K562 (cell line): ENCODE data around the gene DVL2. TPM values are rescaled to one million over a fixed set of nuclear protein-coding genes. Genes with fewer than 3 reads are reported as not detected.

ENCODE experiments used
- CCAR2 ChIP-seq: fragments of 200-400 bp; formaldehyde crosslinking; IDR thresholded peaks from 2 replicates; pipeline ENCODE4 v1.6.1; 2017; ENCODE audit warnings: mild to moderate bottlenecking, low read depth, low read length
- FOXJ3 ChIP-seq: sonication (generic); formaldehyde crosslinking; IDR thresholded peaks from 2 replicates; pipeline ENCODE4 v1.4.0; 2020; ENCODE audit warnings: mild to moderate bottlenecking, missing genetic modification reagents
- FOXK2 ChIP-seq, 2 experiments: fragments of 450-650 bp; IDR thresholded peaks in 1 of 2; conservative IDR thresholded peaks in 1 of 2; 2 replicates each; pipeline ENCODE4 v1.6.1; 2016; ENCODE audit warnings: low read depth in 2 of 2, mild to moderate bottlenecking in 1 of 2
- MYBL2 ChIP-seq, 2 experiments: fragments of 450-650 bp in 1 of 2; sonication (generic) in 1 of 2; formaldehyde crosslinking in 1 of 2; IDR thresholded peaks; 2 replicates each; pipeline versions ENCODE4 v1.6.1 to v1.8.1; 2017 to 2022; ENCODE audit warnings: borderline replicate concordance in 1 of 2, inconsistent platforms in 1 of 2, low read depth in 1 of 2, mild to moderate bottlenecking in 1 of 2, missing genetic modification reagents in 1 of 2, moderate library complexity in 1 of 2
- polyA plus RNA-seq, 8 experiments: library from polyadenylated mRNA; depleted of rRNA in 4 of 8; stranded (reverse) in 5 of 8; unstranded in 3 of 8; fragments of >200 nt; fragmentation: Nextera tagmentation in 2 of 8; fragmentation: Illumina TruSeq in 1 of 8; extraction: Ambion mirVana in 2 of 8; extraction: Trizol in 1 of 8; gene quantifications; 2 replicates each; pipeline versions ENCODE4 v1.2.1 to v1.2.3, GENCODE V29; 2011 to 2014; ENCODE audit warnings: inconsistent platforms in 1 of 8, missing spikeins in 1 of 8
- total RNA-seq, 7 experiments: library from RNA; depleted of rRNA in 6 of 7; stranded (reverse); fragments of >200 nt in 6 of 7; fragmentation: Illumina TruSeq in 2 of 7; extraction: Trizol in 2 of 7; gene quantifications; 2 replicates each; pipeline versions ENCODE4 v1.2.1 to v1.2.3, GENCODE V29; 2011 to 2021; ENCODE audit warnings: low replicate concordance in 1 of 7
- TF ChIP-seq, protein P1 (sequence below): fragments of 250-450 bp; sonication (Bioruptor Pico); IDR thresholded peaks from 2 replicates; pipeline ENCODE4 v1.4.0; 2020; ENCODE audit warnings: mild to moderate bottlenecking
- TF ChIP-seq, protein P2 (sequence below), 2 experiments: IDR thresholded peaks; 2 replicates each; pipeline ENCODE4 v1.6.1; 2011; ENCODE audit warnings: borderline replicate concordance in 1 of 2, control low read depth in 1 of 2, low read depth in 1 of 2, low read length in 1 of 2, mild to moderate bottlenecking in 1 of 2, mixed read lengths in 1 of 2, moderate library complexity in 1 of 2; ENCODE audit not compliant: insufficient read depth in 1 of 2, insufficient read length in 1 of 2, poor library complexity in 1 of 2, severe bottlenecking in 1 of 2; ENCODE audit errors: extremely low read depth in 1 of 2
- TF ChIP-seq, protein P3 (sequence below), 2 experiments: fragments of 450-650 bp; formaldehyde crosslinking in 1 of 2; IDR thresholded peaks; 2 replicates each; pipeline versions ENCODE4 v1.4.0 to v1.6.1; 2014 to 2020; ENCODE audit warnings: mild to moderate bottlenecking in 2 of 2, borderline replicate concordance in 1 of 2, low read depth in 1 of 2
- TF ChIP-seq, protein P4 (sequence below): sonication (generic); formaldehyde crosslinking; IDR thresholded peaks from 2 replicates; pipeline ENCODE4 v1.5.0; 2020; ENCODE audit warnings: missing genetic modification reagents

DVL2 gene
- total and polyA plus RNA-seq, 9 of the 15 experiments (the other 6 are each of a cell fraction or from before 2014, with no cell fraction given) = 1.3 to 49.5 (median 24.3) TPM

DNA sequence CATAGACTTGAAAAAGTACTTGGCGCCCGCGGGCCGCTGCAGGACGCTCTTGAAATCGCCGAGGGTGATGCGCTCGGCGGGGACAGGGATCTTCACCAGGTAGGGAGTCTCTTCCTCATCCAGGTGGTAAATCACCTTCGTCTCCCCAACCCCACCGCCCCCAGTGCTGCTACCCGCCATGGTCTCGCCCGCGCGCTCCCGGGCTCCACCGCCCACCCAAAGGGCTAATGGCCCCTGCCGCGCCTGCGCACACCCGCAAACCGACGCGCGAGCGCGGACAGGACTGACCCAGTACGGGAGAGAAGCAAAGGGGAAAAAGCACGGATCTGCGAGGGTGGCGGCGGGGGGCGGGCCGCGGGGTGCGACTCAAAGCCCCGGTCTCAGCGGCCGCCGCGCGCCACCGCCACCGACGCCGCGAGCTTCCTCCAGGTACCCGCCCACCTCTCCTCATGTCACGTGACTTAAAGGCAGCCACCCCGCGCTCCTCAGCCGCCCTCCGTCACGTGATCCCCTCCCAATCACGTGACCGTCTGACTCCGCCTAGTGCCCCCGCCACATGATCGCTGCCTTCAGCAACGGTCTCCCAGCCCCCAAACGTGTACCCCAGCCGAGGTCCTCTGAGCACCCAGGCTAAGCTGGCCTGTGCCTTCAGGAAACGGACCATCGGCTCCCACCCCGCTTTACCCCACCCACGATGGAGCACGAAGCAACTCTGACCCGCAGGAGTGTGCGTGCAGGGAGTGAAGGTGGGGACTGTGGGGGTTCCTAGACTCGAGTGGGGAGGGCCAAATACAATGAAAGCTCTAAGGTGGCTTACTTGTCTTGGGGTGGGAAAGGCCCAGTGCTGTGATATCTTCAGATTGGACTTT is at the start of gene DVL2 (continued):
- TF ChIP-seq, protein P1, sequence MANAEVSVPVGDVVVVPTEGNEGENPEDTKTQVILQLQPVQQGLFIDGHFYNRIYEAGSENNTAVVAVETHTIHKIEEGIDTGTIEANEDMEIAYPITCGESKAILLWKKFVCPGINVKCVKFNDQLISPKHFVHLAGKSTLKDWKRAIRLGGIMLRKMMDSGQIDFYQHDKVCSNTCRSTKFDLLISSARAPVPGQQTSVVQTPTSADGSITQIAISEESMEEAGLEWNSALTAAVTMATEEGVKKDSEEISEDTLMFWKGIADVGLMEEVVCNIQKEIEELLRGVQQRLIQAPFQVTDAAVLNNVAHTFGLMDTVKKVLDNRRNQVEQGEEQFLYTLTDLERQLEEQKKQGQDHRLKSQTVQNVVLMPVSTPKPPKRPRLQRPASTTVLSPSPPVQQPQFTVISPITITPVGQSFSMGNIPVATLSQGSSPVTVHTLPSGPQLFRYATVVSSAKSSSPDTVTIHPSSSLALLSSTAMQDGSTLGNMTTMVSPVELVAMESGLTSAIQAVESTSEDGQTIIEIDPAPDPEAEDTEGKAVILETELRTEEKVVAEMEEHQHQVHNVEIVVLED (CRISPR knock-in tag) = peak; percentile 44; the same call in 1 of the 2 replicates
- TF ChIP-seq CCAR2 (no peak), FOXK2 (conservative IDR thresholded peaks at IDR 0.05 in 1 of 2, IDR thresholded peaks at IDR 0.05 in 1 of 2; ENCODE audit: low read depth in 2 of 2) (peak in 1 of 2 experiments; percentile 91; a peak in 2 of 4 replicates), MYBL2 (IDR thresholded peaks at IDR 0.05; ENCODE audit: low read depth) (no peak), MYBL2 (CRISPR knock-in tag; IDR thresholded peaks at IDR 0.05; ENCODE audit: borderline replicate concordance) (no peak), FOXJ3 (CRISPR knock-in tag) (no peak)
- TF ChIP-seq, protein P2, sequence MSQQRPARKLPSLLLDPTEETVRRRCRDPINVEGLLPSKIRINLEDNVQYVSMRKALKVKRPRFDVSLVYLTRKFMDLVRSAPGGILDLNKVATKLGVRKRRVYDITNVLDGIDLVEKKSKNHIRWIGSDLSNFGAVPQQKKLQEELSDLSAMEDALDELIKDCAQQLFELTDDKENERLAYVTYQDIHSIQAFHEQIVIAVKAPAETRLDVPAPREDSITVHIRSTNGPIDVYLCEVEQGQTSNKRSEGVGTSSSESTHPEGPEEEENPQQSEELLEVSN (IDR thresholded peaks at IDR 0.05; ENCODE audit: borderline replicate concordance in 1 of 2, extremely low read depth in 1 of 2, insufficient read depth in 1 of 2, insufficient read length in 1 of 2, low read depth in 1 of 2, low read length in 1 of 2, poor library complexity in 1 of 2, severe bottlenecking in 1 of 2) = peak; percentile 64 to 89
- TF ChIP-seq, protein P3, sequence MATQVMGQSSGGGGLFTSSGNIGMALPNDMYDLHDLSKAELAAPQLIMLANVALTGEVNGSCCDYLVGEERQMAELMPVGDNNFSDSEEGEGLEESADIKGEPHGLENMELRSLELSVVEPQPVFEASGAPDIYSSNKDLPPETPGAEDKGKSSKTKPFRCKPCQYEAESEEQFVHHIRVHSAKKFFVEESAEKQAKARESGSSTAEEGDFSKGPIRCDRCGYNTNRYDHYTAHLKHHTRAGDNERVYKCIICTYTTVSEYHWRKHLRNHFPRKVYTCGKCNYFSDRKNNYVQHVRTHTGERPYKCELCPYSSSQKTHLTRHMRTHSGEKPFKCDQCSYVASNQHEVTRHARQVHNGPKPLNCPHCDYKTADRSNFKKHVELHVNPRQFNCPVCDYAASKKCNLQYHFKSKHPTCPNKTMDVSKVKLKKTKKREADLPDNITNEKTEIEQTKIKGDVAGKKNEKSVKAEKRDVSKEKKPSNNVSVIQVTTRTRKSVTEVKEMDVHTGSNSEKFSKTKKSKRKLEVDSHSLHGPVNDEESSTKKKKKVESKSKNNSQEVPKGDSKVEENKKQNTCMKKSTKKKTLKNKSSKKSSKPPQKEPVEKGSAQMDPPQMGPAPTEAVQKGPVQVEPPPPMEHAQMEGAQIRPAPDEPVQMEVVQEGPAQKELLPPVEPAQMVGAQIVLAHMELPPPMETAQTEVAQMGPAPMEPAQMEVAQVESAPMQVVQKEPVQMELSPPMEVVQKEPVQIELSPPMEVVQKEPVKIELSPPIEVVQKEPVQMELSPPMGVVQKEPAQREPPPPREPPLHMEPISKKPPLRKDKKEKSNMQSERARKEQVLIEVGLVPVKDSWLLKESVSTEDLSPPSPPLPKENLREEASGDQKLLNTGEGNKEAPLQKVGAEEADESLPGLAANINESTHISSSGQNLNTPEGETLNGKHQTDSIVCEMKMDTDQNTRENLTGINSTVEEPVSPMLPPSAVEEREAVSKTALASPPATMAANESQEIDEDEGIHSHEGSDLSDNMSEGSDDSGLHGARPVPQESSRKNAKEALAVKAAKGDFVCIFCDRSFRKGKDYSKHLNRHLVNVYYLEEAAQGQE (IDR thresholded peaks at IDR 0.05; ENCODE audit: borderline replicate concordance) = peak; percentile 98
- TF ChIP-seq, protein P3 (CRISPR knock-in tag; IDR thresholded peaks at IDR 0.05; ENCODE audit: low read depth) = peak; percentile 83
- TF ChIP-seq, protein P4, sequence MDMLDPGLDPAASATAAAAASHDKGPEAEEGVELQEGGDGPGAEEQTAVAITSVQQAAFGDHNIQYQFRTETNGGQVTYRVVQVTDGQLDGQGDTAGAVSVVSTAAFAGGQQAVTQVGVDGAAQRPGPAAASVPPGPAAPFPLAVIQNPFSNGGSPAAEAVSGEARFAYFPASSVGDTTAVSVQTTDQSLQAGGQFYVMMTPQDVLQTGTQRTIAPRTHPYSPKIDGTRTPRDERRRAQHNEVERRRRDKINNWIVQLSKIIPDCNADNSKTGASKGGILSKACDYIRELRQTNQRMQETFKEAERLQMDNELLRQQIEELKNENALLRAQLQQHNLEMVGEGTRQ (CRISPR knock-in tag) = peak; percentile 99
